GM12892 (cell line): ENCODE data around the gene C19orf33.

Experiments
- DNase-seq: peaks from one replicate; pipeline ENCODE4 v3.0.0; 2011; ENCODE audit not compliant: insufficient read length
- FAIRE-seq: peaks from 2 replicates; lab custom pipeline; 2011; peaks lifted over from hg19 to GRCh38; lab: Jason Lieb, UNC
- POLR2A ChIP-seq: IDR thresholded peaks from 2 replicates; pipeline ENCODE4 v1.6.1; 2011; ENCODE audit warnings: low read depth, low read length, control low read depth
- POLR2AphosphoS5 ChIP-seq: IDR thresholded peaks from 2 replicates; pipeline ENCODE4 v1.6.1; 2011; ENCODE audit warnings: low read depth, low read length, control low read depth
- TAF1 ChIP-seq: IDR thresholded peaks from 2 replicates; pipeline ENCODE4 v1.6.1; 2011; ENCODE audit warnings: low read depth, mild to moderate bottlenecking, control low read depth, low read length, borderline replicate concordance

C19orf33 gene

GRCh38 chr19:38298821-38299680 is 5.0 kb upstream of the C19orf33 start:
- FAIRE-seq (no peak), DNase-seq (no peak)
- no peak for TF ChIP-seq POLR2AphosphoS5
- no peak for TF ChIP-seq TAF1
- TF ChIP-seq POLR2A = no peak

DNA sequence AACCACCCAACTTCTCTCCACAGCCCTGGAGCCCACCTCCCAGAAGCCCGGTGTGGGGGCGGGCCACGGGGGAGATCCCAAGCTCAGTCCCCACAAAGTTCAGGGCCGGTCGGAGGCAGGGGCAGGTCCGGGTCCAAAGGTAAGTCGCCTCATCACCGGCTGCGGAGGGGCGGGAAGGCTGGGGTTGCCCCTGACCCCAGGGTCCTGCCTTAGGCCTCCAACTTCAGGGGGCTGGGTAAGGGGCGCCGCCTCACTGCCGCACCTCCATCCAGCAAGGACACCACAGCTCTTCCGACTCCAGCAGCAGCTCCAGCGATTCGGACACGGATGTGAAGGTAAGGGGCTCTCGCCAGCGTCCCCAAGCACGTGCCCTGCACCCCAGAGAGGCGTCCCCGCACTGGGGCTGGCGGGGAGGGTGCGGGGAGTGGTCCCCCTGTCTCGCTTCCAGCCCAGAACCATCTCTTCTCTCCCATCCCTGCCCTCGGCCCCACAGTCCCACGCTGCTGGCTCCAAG is 358 bp downstream of the C19orf33 start:
- no peak for FAIRE-seq
- TF ChIP-seq POLR2A (no peak), TAF1 (no peak), POLR2AphosphoS5 (no peak)

GRCh38 chr19:38304866-38305429 is 897 bp downstream of the C19orf33 start:
- no peak for TF ChIP-seq POLR2A
- no peak for TF ChIP-seq POLR2AphosphoS5
- no peak for TF ChIP-seq TAF1
- no peak for DNase-seq
- FAIRE-seq = no peak

More for the DNA sequence above, 358 bp downstream of the C19orf33 start:
- DNase-seq = no peak

GRCh38 chr19:38306236-38306635 is 2.2 kb downstream of the C19orf33 start:
- TF ChIP-seq TAF1 (no peak), POLR2A (no peak), POLR2AphosphoS5 (no peak)
- DNase-seq = no peak
- FAIRE-seq = no peak

GRCh38 chr19:38307076-38307475 is 3.0 kb downstream of the C19orf33 start:
- no peak for DNase-seq
- FAIRE-seq = no peak
- no peak for TF ChIP-seq POLR2A
- TF ChIP-seq TAF1 = no peak
- no peak for TF ChIP-seq POLR2AphosphoS5

GRCh38 chr19:38307597-38307996 is 3.5 kb downstream of the C19orf33 start:
- no peak for DNase-seq
- no peak for FAIRE-seq
- TF ChIP-seq POLR2A (no peak), POLR2AphosphoS5 (no peak), TAF1 (no peak)

- TF ChIP-seq POLR2AphosphoS5 (no peak), POLR2A (no peak), TAF1 (no peak)
- DNase-seq (no peak), FAIRE-seq (no peak)
Observed at GRCh38 chr19:38308006-38308766, 4.1 kb downstream of the C19orf33 start.

DNA sequence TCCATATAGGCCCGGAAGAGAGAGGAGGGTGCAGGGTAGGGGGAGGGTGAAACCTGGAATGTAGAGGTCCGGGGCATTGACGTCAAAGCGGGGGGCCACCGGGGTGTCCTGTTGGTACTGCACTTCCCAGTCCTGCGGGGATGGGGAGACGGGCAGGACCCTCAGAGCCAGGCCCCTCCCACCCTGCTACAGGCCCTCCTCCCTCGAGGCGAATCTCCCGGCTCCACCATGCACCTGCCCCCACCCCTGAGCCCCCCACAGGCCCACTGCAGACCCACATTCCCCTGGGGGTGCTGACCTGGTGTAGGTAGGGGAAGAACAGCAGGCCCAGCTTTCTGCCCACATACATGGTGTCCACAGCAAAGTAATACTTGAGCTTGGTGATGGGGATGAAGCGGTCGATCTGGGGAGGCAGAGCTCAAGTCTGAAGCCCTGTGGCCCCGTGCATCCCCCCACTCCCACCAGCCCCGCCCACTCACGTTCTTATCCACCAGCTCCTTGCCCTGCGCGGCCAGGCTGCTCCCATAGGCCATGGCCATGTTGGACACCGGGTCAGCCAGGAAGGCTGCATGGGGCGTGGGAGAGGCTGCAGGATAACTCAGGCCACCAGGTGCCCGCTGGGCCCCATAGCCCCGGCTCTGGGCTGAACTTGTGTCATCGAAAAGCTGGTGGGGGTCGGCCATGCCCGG is 5.0 kb downstream of the C19orf33 start:
- DNase-seq (no peak), FAIRE-seq (no peak)
- TF ChIP-seq TAF1 (no peak), POLR2AphosphoS5 (no peak), POLR2A (no peak)

- TF ChIP-seq POLR2A (no peak), TAF1 (no peak), POLR2AphosphoS5 (no peak)
- FAIRE-seq = no peak
- DNase-seq = no peak
Observed at GRCh38 chr19:38309615-38310278, 5.7 kb downstream of the C19orf33 start.

GRCh38 chr19:38310279-38310670 is 6.2 kb downstream of the C19orf33 start:
- no peak for FAIRE-seq
- TF ChIP-seq TAF1 = no peak
- no peak for TF ChIP-seq POLR2A
- TF ChIP-seq POLR2AphosphoS5 = no peak
- no peak for DNase-seq
